Measurements from ENCODE around the gene C19orf67. TPM values are rescaled to one million over a fixed set of nuclear protein-coding genes. Genes with fewer than 3 reads are reported as not detected.

The C19orf67 gene
- total and polyA plus RNA-seq, 2 of the 4 experiments (the other 2 are of a cell fraction): not detected

DNA sequence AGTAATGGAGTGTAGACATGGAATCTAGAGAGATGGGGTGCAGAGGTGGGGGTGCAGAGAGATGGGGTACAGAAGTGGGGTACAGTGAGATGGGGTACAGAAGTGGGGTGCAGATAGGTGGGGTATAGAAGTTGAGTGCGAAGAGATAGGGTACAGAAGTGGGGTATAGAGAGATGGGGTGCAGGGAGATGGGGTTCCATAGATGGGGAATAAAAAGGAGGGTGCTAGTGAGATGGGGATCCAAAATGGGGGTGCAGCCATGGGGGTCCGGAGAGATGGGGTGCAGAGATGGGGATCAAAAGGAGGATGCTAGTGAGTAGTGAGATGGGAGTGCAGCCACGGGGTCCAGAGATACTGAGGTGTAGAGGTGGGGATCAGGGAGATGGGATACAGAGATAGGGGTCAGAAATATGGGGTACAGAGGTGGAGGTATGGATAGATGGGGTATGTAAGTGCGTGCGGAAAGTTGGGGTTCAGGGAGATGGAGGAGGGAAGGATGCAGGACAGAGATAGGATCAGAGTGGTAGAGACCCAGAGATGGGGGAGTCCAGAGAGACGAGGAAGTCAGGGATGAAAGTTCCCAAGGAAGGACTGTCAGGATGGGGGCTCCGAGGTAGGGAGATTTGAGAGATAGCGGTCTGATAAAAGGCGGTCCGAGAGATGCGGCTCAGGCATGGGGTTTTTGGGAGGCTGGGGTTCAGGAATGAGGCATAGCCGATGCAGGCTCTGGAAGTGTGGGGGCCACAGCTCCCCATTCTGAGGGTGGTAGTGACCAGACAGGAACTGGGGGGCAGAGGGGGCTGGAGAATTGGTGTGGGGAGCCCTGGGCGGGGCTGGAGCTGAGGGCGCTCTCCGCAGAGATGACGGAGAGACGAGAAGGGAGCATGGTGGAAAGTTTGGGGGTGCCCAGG lies 27.1 kb downstream of the C19orf67 start:
- dilution Hi-C loops (cut with HindIII; ENCODE audit: low sequenced_read_pairs, unreplicated experiment): no loop called here
- TF ChIP-seq CTCF (conservative IDR thresholded peaks at IDR 0.05; ENCODE audit: low read depth, low read length) (no peak), RFX5 (IDR thresholded peaks at IDR 0.05; ENCODE audit: low read depth, low read length) (no peak), SMC3 (IDR thresholded peaks at IDR 0.05; ENCODE audit: low read depth, low read length) (no peak), NFE2L2 (IDR thresholded peaks at IDR 0.05; ENCODE audit: low read depth, low read length) (no peak), MAZ (IDR thresholded peaks at IDR 0.05; ENCODE audit: borderline replicate concordance, low read depth, low read length) (no peak), RAD21 (IDR thresholded peaks at IDR 0.05; ENCODE audit: low read length) (no peak), CEBPB (IDR thresholded peaks at IDR 0.05; ENCODE audit: low read depth, low read length) (no peak), RCOR1 (IDR thresholded peaks at IDR 0.05; ENCODE audit: insufficient replicate concordance, low read length) (no peak), CHD1 (IDR thresholded peaks at IDR 0.05; ENCODE audit: low read depth, low read length) (no peak), POLR2A (IDR thresholded peaks at IDR 0.05; ENCODE audit: low read depth, low read length) (no peak), BHLHE40 (IDR thresholded peaks at IDR 0.05; ENCODE audit: low read depth, low read length) (no peak), FOS (IDR thresholded peaks at IDR 0.05; ENCODE audit: low read depth, low read length) (no peak), MXI1 (IDR thresholded peaks at IDR 0.05; ENCODE audit: borderline replicate concordance, low read depth, low read length) (no peak), MAFK (IDR thresholded peaks at IDR 0.05; ENCODE audit: low read depth, low read length) (no peak)
- TF ChIP-seq, protein P1, sequence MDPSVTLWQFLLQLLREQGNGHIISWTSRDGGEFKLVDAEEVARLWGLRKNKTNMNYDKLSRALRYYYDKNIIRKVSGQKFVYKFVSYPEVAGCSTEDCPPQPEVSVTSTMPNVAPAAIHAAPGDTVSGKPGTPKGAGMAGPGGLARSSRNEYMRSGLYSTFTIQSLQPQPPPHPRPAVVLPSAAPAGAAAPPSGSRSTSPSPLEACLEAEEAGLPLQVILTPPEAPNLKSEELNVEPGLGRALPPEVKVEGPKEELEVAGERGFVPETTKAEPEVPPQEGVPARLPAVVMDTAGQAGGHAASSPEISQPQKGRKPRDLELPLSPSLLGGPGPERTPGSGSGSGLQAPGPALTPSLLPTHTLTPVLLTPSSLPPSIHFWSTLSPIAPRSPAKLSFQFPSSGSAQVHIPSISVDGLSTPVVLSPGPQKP (IDR thresholded peaks at IDR 0.05; ENCODE audit: borderline replicate concordance, low read depth, low read length): no peak
- Histone ChIP-seq H2BK15ac (ENCODE audit: low read depth, low read length) (no peak overlapping the region), H3K56ac (ENCODE audit: extremely low read depth, insufficient read depth, low read length) (no peak overlapping the region), H4K20me1 (ENCODE audit: insufficient read depth, low read length) (no peaks in the 10 kb centered on the region), H3K4me2 (ENCODE audit: low read depth, low read length) (no peak overlapping the region; the same call in 1 of the 2 replicates), H4K8ac (ENCODE audit: low read depth in 2 of 2, low read length in 2 of 2) (no peak overlapping the region), H3K4ac (ENCODE audit: low read depth, low read length) (no peak overlapping the region), H2BK20ac (ENCODE audit: low read depth, low read length) (no peak overlapping the region), H4K91ac (ENCODE audit: insufficient read depth, low read depth, low read length) (no peak overlapping the region), H2AK5ac (ENCODE audit: low read depth, low read length) (no peak overlapping the region), H3K23ac (ENCODE audit: low read depth, low read length) (no peak overlapping the region; the same call in 1 of the 2 replicates), H3K14ac (replicated peaks; ENCODE audit: low read depth, low read length) (no peak overlapping the region), H2AK9ac (replicated peaks; ENCODE audit: low read depth, low read length, poor library complexity) (peak overlapping the region; percentile 70), H2BK120ac (ENCODE audit: low read depth, low read length) (no peak overlapping the region), H3K9ac (ENCODE audit: low read depth, low read length) (no peak overlapping the region), H3K4me3 (ENCODE audit: insufficient read depth, low read depth, low read length) (no peak overlapping the region), H4K5ac (ENCODE audit: low read depth, low read length) (no peak overlapping the region), H3K18ac (ENCODE audit: low read depth, low read length) (no peak overlapping the region), H2AFZ (replicated peaks; ENCODE audit: low read length, poor library complexity) (peak overlapping the region; percentile 72), H3K9me3 (ENCODE audit: control insufficient read depth, insufficient read depth, low read length) (no peaks in the 10 kb centered on the region), H3K79me1 (ENCODE audit: low read depth in 1 of 2, low read length in 2 of 2) (no peaks in the 10 kb centered on the region), H3K27ac (ENCODE audit: insufficient read depth, low read length) (no peak overlapping the region), H3K9me1 (ENCODE audit: insufficient read depth, low read length) (no peaks in the 10 kb centered on the region), H3K36me3 (ENCODE audit: control insufficient read depth, insufficient read depth, low read length) (no peaks in the 10 kb centered on the region), H2BK5ac (ENCODE audit: low read depth, low read length, poor library complexity, severe bottlenecking) (no peak overlapping the region), H3K4me1 (ENCODE audit: control insufficient read depth, insufficient read depth, low read length) (peaks cover 1% of the 10 kb centered on the region; the same call in 1 of the 2 replicates), H3K27me3 (ENCODE audit: control insufficient read depth, insufficient read depth, low read length) (peaks cover 36% of the 10 kb centered on the region)
- no peak for DNase-seq
- ChIA-PET POLR2A (ENCODE audit: unreplicated experiment) (no interaction called here), CTCF (interaction anchor here (0.7 to 1.9 kb wide), 6 partner anchors 11 to 164 kb away, joined by 3 to 9 read pairs (median 4); no protein-coding TSS in a partner anchor)
- ATAC-seq (ENCODE audit: low read depth): no peak
- in situ Hi-C loops (cut with MboI; ENCODE audit: low sequenced_read_pairs): no loop called here
- no TSS peak for BruUV-seq (replicated peaks)
- intact Hi-C loops (cut with micrococcal nuclease): no loop called here
- WGBS, 2 experiments (ENCODE audit: extremely low coverage in 2 of 2, insufficient read length in 1 of 2): 26 to 100% methylated on average over 3 to 14 of the region's 17 CpGs

Measured in IMR-90 (cell line).